Esophagus squamous epithelium (tissue), 4 donors: ENCODE data around the gene PRR11.

Source experiments
- POLR2A ChIP-seq, 4 donors: fragments of 450-650 bp; IDR thresholded peaks; one replicate each; pipeline ENCODE4 v1.6.1; 2017; ENCODE audit warnings: antibody characterized with exemption in 4 of 4, mild to moderate bottlenecking in 4 of 4, moderate library complexity in 3 of 4
- TF ChIP-seq, protein P1 (sequence below), 6 experiments: fragments of 450-650 bp in 4 of 6; fragments of 200-600 bp in 2 of 6; sonication (generic) in 2 of 6; IDR thresholded peaks; one replicate each; pipeline ENCODE4 v1.5.1; 2016 to 2019; ENCODE audit warnings: antibody characterized with exemption in 6 of 6, mild to moderate bottlenecking in 4 of 6, moderate library complexity in 4 of 6

DNA sequence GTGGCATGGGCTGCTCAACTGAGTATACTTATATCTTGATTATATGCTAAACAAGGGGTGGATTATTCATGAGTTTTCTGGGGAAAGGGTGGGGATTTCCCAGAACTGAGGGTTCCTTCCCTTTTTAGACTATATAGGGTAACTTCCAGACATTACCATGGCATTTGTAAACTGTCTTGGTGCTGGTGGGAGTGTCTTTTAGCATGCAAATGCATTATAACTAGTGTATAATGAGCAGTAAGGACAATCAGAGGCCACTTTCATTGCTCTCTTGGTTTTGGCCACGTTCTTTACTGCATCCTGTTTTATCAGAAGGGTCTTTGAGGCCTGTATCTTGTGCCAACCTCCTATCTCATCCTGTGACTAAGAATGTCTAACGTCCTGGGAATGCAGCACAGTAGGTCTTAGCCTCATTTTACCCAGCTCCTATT, 12.0 kb downstream of the PRR11 start:
- TF ChIP-seq, protein P1, sequence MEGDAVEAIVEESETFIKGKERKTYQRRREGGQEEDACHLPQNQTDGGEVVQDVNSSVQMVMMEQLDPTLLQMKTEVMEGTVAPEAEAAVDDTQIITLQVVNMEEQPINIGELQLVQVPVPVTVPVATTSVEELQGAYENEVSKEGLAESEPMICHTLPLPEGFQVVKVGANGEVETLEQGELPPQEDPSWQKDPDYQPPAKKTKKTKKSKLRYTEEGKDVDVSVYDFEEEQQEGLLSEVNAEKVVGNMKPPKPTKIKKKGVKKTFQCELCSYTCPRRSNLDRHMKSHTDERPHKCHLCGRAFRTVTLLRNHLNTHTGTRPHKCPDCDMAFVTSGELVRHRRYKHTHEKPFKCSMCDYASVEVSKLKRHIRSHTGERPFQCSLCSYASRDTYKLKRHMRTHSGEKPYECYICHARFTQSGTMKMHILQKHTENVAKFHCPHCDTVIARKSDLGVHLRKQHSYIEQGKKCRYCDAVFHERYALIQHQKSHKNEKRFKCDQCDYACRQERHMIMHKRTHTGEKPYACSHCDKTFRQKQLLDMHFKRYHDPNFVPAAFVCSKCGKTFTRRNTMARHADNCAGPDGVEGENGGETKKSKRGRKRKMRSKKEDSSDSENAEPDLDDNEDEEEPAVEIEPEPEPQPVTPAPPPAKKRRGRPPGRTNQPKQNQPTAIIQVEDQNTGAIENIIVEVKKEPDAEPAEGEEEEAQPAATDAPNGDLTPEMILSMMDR (IDR thresholded peaks at IDR 0.05), result no peak
- TF ChIP-seq POLR2A (IDR thresholded peaks at IDR 0.05), result no peak
